ENCODE measurements around the gene PRPH. TPM values are rescaled to one million over a fixed set of nuclear protein-coding genes. Genes with fewer than 3 reads are reported as not detected.

PRPH gene
- total and polyA plus RNA-seq, 2 of the 13 experiments (the other 11 are each of a cell fraction or from before 2014, with no cell fraction given): 0.12 TPM; not detected in 1

DNA sequence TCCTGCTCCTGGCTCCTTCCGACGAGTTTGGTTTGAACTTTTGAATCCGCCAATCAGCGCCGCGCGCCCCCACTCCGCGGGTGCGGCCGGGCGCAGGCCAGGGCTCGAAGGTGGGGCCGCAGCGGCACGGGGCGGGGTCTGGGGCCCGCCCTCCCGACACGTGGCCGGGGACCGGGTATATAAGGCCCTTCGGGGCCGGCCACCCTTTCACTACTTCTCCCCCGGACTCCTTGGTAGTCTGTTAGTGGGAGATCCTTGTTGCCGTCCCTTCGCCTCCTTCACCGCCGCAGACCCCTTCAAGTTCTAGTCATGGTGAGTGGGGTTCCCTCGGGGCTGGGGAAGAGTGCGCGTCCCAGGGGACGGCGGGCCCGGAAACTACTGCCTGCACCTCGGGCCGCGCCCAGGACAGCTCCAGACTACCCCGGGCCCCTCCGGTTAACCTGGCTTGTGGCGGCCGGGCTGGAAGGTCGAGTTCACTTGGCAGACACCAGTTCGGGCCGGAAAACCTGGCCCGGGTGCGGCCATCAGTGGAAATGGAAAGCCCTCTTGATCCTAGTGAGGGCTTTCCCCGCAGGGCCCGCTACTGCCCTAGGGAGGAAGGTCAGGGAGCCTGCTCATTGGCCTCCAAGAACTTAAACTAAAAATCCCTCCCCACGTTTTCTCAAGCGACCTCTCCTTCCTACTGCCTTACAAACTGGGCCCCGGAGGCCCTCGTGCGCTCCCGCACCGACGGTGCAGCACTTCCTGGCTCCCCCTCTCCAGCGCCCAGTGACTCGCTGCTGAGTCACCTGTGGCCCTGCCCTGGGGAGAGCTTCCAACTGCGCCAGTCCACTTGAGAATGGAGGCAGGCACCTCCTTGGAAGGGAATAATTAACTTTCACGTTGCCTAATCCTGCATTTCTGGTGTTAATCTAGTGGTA, 29.8 kb upstream of the PRPH start, which contains the start of gene TUBA1C (continued):
- TF ChIP-seq, protein P1, sequence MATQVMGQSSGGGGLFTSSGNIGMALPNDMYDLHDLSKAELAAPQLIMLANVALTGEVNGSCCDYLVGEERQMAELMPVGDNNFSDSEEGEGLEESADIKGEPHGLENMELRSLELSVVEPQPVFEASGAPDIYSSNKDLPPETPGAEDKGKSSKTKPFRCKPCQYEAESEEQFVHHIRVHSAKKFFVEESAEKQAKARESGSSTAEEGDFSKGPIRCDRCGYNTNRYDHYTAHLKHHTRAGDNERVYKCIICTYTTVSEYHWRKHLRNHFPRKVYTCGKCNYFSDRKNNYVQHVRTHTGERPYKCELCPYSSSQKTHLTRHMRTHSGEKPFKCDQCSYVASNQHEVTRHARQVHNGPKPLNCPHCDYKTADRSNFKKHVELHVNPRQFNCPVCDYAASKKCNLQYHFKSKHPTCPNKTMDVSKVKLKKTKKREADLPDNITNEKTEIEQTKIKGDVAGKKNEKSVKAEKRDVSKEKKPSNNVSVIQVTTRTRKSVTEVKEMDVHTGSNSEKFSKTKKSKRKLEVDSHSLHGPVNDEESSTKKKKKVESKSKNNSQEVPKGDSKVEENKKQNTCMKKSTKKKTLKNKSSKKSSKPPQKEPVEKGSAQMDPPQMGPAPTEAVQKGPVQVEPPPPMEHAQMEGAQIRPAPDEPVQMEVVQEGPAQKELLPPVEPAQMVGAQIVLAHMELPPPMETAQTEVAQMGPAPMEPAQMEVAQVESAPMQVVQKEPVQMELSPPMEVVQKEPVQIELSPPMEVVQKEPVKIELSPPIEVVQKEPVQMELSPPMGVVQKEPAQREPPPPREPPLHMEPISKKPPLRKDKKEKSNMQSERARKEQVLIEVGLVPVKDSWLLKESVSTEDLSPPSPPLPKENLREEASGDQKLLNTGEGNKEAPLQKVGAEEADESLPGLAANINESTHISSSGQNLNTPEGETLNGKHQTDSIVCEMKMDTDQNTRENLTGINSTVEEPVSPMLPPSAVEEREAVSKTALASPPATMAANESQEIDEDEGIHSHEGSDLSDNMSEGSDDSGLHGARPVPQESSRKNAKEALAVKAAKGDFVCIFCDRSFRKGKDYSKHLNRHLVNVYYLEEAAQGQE (IDR thresholded peaks at IDR 0.05; ENCODE audit: borderline replicate concordance in 1 of 2, low read depth in 1 of 2, low read length in 2 of 2): peak in 1 of 2 experiments; percentile 64; a peak in 2 of 4 replicates
- TF ChIP-seq, protein P2, sequence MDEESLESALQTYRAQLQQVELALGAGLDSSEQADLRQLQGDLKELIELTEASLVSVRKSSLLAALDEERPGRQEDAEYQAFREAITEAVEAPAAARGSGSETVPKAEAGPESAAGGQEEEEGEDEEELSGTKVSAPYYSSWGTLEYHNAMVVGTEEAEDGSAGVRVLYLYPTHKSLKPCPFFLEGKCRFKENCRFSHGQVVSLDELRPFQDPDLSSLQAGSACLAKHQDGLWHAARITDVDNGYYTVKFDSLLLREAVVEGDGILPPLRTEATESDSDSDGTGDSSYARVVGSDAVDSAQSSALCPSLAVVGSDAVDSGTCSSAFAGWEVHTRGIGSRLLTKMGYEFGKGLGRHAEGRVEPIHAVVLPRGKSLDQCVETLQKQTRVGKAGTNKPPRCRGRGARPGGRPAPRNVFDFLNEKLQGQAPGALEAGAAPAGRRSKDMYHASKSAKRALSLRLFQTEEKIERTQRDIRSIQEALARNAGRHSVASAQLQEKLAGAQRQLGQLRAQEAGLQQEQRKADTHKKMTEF (CRISPR knock-in tag; IDR thresholded peaks at IDR 0.05): peak; percentile 26; the same call in 1 of the 2 replicates
- TF ChIP-seq, protein P3, sequence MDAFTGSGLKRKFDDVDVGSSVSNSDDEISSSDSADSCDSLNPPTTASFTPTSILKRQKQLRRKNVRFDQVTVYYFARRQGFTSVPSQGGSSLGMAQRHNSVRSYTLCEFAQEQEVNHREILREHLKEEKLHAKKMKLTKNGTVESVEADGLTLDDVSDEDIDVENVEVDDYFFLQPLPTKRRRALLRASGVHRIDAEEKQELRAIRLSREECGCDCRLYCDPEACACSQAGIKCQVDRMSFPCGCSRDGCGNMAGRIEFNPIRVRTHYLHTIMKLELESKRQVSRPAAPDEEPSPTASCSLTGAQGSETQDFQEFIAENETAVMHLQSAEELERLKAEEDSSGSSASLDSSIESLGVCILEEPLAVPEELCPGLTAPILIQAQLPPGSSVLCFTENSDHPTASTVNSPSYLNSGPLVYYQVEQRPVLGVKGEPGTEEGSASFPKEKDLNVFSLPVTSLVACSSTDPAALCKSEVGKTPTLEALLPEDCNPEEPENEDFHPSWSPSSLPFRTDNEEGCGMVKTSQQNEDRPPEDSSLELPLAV (CRISPR knock-in tag; conservative IDR thresholded peaks at IDR 0.05; ENCODE audit: low read depth): 0 out of 2 replicates have a peak, but pooled peaks have one; percentile 11
- TF ChIP-seq SAP130 (CRISPR knock-in tag; IDR thresholded peaks at IDR 0.05; ENCODE audit: low read depth) (peak; percentile 80), ZNF781 (CRISPR knock-in tag; IDR thresholded peaks at IDR 0.05; ENCODE audit: borderline replicate concordance, not compliant biosample characterization) (no peak), ZMYM2 (CRISPR knock-in tag; IDR thresholded peaks at IDR 0.05) (no peak; the same call in 1 of the 2 replicates), ZBTB7B (CRISPR knock-in tag; IDR thresholded peaks at IDR 0.05) (no peak), DRAP1 (CRISPR knock-in tag; IDR thresholded peaks at IDR 0.05) (peak; percentile 87), TP53 (CRISPR knock-in tag; conservative IDR thresholded peaks at IDR 0.05) (peak; percentile 90), ZNF276 (CRISPR knock-in tag; IDR thresholded peaks at IDR 0.05; ENCODE audit: low read depth) (0 out of 2 replicates have a peak, but pooled peaks have one; percentile 27)
- TF ChIP-seq, protein P4, sequence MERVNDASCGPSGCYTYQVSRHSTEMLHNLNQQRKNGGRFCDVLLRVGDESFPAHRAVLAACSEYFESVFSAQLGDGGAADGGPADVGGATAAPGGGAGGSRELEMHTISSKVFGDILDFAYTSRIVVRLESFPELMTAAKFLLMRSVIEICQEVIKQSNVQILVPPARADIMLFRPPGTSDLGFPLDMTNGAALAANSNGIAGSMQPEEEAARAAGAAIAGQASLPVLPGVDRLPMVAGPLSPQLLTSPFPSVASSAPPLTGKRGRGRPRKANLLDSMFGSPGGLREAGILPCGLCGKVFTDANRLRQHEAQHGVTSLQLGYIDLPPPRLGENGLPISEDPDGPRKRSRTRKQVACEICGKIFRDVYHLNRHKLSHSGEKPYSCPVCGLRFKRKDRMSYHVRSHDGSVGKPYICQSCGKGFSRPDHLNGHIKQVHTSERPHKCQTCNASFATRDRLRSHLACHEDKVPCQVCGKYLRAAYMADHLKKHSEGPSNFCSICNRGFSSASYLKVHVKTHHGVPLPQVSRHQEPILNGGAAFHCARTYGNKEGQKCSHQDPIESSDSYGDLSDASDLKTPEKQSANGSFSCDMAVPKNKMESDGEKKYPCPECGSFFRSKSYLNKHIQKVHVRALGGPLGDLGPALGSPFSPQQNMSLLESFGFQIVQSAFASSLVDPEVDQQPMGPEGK (CRISPR knock-in tag; IDR thresholded peaks at IDR 0.05): peak; percentile 48; the same call in 1 of the 2 replicates
- TF ChIP-seq, protein P5, sequence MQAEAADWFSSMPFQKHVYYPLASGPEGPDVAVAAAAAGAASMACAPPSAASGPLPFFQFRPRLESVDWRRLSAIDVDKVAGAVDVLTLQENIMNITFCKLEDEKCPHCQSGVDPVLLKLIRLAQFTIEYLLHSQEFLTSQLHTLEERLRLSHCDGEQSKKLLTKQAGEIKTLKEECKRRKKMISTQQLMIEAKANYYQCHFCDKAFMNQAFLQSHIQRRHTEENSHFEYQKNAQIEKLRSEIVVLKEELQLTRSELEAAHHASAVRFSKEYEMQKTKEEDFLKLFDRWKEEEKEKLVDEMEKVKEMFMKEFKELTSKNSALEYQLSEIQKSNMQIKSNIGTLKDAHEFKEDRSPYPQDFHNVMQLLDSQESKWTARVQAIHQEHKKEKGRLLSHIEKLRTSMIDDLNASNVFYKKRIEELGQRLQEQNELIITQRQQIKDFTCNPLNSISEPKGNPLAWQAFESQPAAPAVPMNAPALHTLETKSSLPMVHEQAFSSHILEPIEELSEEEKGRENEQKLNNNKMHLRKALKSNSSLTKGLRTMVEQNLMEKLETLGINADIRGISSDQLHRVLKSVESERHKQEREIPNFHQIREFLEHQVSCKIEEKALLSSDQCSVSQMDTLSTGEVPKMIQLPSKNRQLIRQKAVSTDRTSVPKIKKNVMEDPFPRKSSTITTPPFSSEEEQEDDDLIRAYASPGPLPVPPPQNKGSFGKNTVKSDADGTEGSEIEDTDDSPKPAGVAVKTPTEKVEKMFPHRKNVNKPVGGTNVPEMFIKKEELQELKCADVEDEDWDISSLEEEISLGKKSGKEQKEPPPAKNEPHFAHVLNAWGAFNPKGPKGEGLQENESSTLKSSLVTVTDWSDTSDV (CRISPR knock-in tag; IDR thresholded peaks at IDR 0.05): no peak

All from HepG2 (cell line).